Adrenal gland (tissue), 12 donors: Measurements from ENCODE around the gene TM9SF4. TPM values are rescaled to one million over a fixed set of nuclear protein-coding genes. Genes with fewer than 3 reads are reported as not detected.

Experiments used
- DNase-seq, 7 donors: peaks; one replicate each; pipeline ENCODE4 v3.0.0-alpha.2; 2019 to 2020
- H3K27ac ChIP-seq, 5 donors: fragments of 200-600 bp; sonication (generic) in 4 of 5; 1 replicate in 3 of 5; 2 replicates in 2 of 5; pipeline versions ENCODE4 v1.5.1 to v1.8.0; 2016 to 2020; ENCODE audit warnings: mild to moderate bottlenecking in 1 of 5
- H3K27me3 ChIP-seq: fragments of 200-600 bp; 2 replicates; pipeline ENCODE4 v1.8.0; 2021
- H3K36me3 ChIP-seq, 2 donors: fragments of 200-600 bp; replicated peaks in 1 of 2; 1 replicate in 1 of 2; 2 replicates in 1 of 2; pipeline versions ENCODE4 v1.5.1 to v1.8.0; 2018 to 2022
- H3K4me1 ChIP-seq, 2 donors: fragments of 200-600 bp; replicated peaks in 1 of 2; 1 replicate in 1 of 2; 2 replicates in 1 of 2; pipeline versions ENCODE4 v1.5.1 to v1.8.0; 2018 to 2021
- H3K4me3 ChIP-seq, 4 donors: fragments of 200-600 bp; sonication (generic) in 3 of 4; one replicate each; pipeline ENCODE4 v1.5.1; 2016 to 2018
- H3K9me3 ChIP-seq, 3 donors: fragments of 200-600 bp; sonication (generic) in 1 of 3; replicated peaks in 1 of 3; 1 replicate in 2 of 3; 2 replicates in 1 of 3; pipeline versions ENCODE4 v1.5.1 to v1.8.0; 2016 to 2021
- CTCF ChIP-seq, 6 experiments: fragments of 450-650 bp in 4 of 6; fragments of 200-600 bp in 2 of 6; sonication (generic) in 1 of 6; IDR thresholded peaks; 1 replicate in 5 of 6; 2 replicates in 1 of 6; pipeline versions ENCODE4 v1.5.1 to v1.8.0; 2016 to 2021; ENCODE audit warnings: antibody characterized with exemption in 6 of 6, mild to moderate bottlenecking in 2 of 6, moderate library complexity in 1 of 6
- POLR2A ChIP-seq, 2 donors: fragments of 450-650 bp; IDR thresholded peaks; one replicate each; pipeline ENCODE4 v1.6.1; 2017; ENCODE audit warnings: antibody characterized with exemption in 2 of 2, mild to moderate bottlenecking in 2 of 2, moderate library complexity in 1 of 2
- WGBS, 4 donors: extraction: QIAGEN DNeasy Blood & Tissue Kit in 2 of 4; methylation state at CpG; one replicate each; pipeline versions ENCODE4 v1.1.5 to v1.1.7; 2013 to 2017; 5-methylcytosine and 5-hydroxymethylcytosine counted together
- intact Hi-C, 2 donors: fragments of 100-400 bp; cut with DNase I; formaldehyde crosslinking; loops; one replicate each; pipeline versions ENCODE4 v1.14.1 to v1.15.0; 2022 to 2023
- polyA plus RNA-seq, 3 donors: library from polyadenylated mRNA; stranded (reverse); fragments of 200-250 nt in 2 of 3; fragments of 350-450 nt in 1 of 3; fragmentation: Illumina TruSeq in 1 of 3; extraction: RNeasy Lipid Tissue Mini Kit (QIAGEN cat#74804) in 1 of 3; gene quantifications; one replicate each; pipeline ENCODE4 v1.2.3, GENCODE V29; 2013 to 2014
- total RNA-seq, 9 donors: library from RNA; depleted of rRNA in 4 of 9; stranded (reverse); fragments of >200 nt in 4 of 9; fragments of 120-200 nt in 1 of 9; fragmentation: NEBNext Ultra II Directional in 1 of 9; extraction: Animal tissue kit (Norgen Biotek cat#: 25700) in 1 of 9; gene quantifications; one replicate each; pipeline versions ENCODE4 v1.1.0 to v1.2.4, GENCODE V29; 2013 to 2023
- donor health status: healthy with polysubstance abuse.
- donor health status: Bipolar disorder and iron deficiency.
- donor health status: DM: yes; HTN: yes; CAD: no.
- donor health status: DM: no; HTN: no; CAD: no.
- donor health status: DM: no; HTN: no; CAD: no.
- donor health status: DM: yes; HTN: yes; CAD: no.

TM9SF4 gene
- total and polyA plus RNA-seq, 12 donors: 23.2 to 61.0 (median 46.1) TPM

GRCh38 chr20:32070282-32070681 lies 39.2 kb upstream of the TM9SF4 start:
- no peak for DNase-seq
- no peaks in the 10 kb centered on the region for H3K27me3 ChIP-seq
- 71 to 84% (median 79%) methylated on average over 1 of the region's 1 CpG for WGBS, 4 donors
- TF ChIP-seq CTCF (IDR thresholded peaks at IDR 0.05) (no peak), POLR2A (IDR thresholded peaks at IDR 0.05) (no peak)
- no peaks in the 10 kb centered on the region for H3K9me3 ChIP-seq
- no peak overlapping the region for H3K4me3 ChIP-seq
- H3K27ac ChIP-seq: no peak overlapping the region
- H3K36me3 ChIP-seq: no peaks in the 10 kb centered on the region
- peaks cover 0 to 5% of the 10 kb centered on the region in 2 donors for H3K4me1 ChIP-seq
- intact Hi-C loops: no loop called here

GRCh38 chr20:32070690-32071213 lies 38.8 kb upstream of the TM9SF4 start:
- 36 to 42% (median 39%) methylated on average over 4 of the region's 4 CpGs for WGBS, 4 donors
- TF ChIP-seq CTCF (IDR thresholded peaks at IDR 0.05) (no peak), POLR2A (IDR thresholded peaks at IDR 0.05) (no peak)
- Histone ChIP-seq H3K36me3 (no peaks in the 10 kb centered on the region), H3K27me3 (no peaks in the 10 kb centered on the region), H3K4me3 (no peak overlapping the region), H3K27ac (no peak overlapping the region), H3K9me3 (no peaks in the 10 kb centered on the region), H3K4me1 (peaks cover 0 to 5% of the 10 kb centered on the region in 2 donors)
- intact Hi-C loops: no loop called here
- DNase-seq: no peak

- TF ChIP-seq CTCF (IDR thresholded peaks at IDR 0.05) (no peak), POLR2A (IDR thresholded peaks at IDR 0.05) (no peak)
- WGBS, 4 donors: 65 to 82% (median 76%) methylated on average over 12 to 17 of the region's 17 CpGs
- intact Hi-C loops: no loop called here
- Histone ChIP-seq H3K27me3 (no peaks in the 10 kb centered on the region), H3K27ac (no peak overlapping the region), H3K36me3 (no peaks in the 10 kb centered on the region), H3K9me3 (no peaks in the 10 kb centered on the region), H3K4me3 (no peak overlapping the region), H3K4me1 (peaks cover 0 to 5% of the 10 kb centered on the region in 2 donors)
- no peak for DNase-seq
Observed at GRCh38 chr20:32071395-32072167, 37.9 kb upstream of the TM9SF4 start.

- Histone ChIP-seq H3K27ac (no peak overlapping the region), H3K36me3 (no peaks in the 10 kb centered on the region), H3K4me1 (peaks cover 0 to 5% of the 10 kb centered on the region in 2 donors), H3K9me3 (no peaks in the 10 kb centered on the region), H3K4me3 (no peak overlapping the region), H3K27me3 (no peaks in the 10 kb centered on the region)
- intact Hi-C loops: no loop called here
- no peak for DNase-seq
- TF ChIP-seq CTCF (IDR thresholded peaks at IDR 0.05): no peak
- TF ChIP-seq POLR2A (IDR thresholded peaks at IDR 0.05): no peak
- WGBS, 4 donors: 74 to 85% (median 80%) methylated on average over 6 of the region's 6 CpGs
Observed at GRCh38 chr20:32072168-32072750, 37.3 kb upstream of the TM9SF4 start.
